Neural cell (in vitro differentiated cells): ENCODE measurements around the gene IFT52. TPM values are rescaled to one million over a fixed set of nuclear protein-coding genes. Genes with fewer than 3 reads are reported as not detected.

Experiments
- H2AFZ ChIP-seq: fragments of 200-600, 300-800 bp; sonication (generic), shearing (Covaris generic); 2 replicates; pipeline ENCODE4 v1.6.0; 2014; ENCODE audit warnings: low read depth, mild to moderate bottlenecking, antibody characterized with exemption, low read length, moderate library complexity
- H3F3A ChIP-seq: fragments of 200-600 bp; shearing (Covaris generic); 2 replicates; pipeline ENCODE4 v1.6.1; 2016; ENCODE audit warnings: mild to moderate bottlenecking, moderate library complexity, mixed read lengths, antibody characterized with exemption, low read length; ENCODE audit not compliant: insufficient read depth, poor library complexity, severe bottlenecking
- H3K27ac ChIP-seq: fragments of 200-600, 300-800 bp; sonication (generic), shearing (Covaris generic); 2 replicates; pipeline ENCODE4 v1.5.1; 2014; ENCODE audit warnings: mild to moderate bottlenecking, low read length, moderate library complexity
- H3K27me3 ChIP-seq: fragments of 300-800, 200-600 bp; sonication (generic), shearing (Covaris generic); 2 replicates; pipeline ENCODE4 v1.6.0; 2014; ENCODE audit warnings: mild to moderate bottlenecking, low read depth, low read length, moderate library complexity; ENCODE audit not compliant: insufficient read depth
- H3K36me3 ChIP-seq: fragments of 300-800, 200-600 bp; sonication (generic), shearing (Covaris generic); 2 replicates; pipeline ENCODE4 v1.5.1; 2014; ENCODE audit warnings: mild to moderate bottlenecking, antibody characterized with exemption, low read length, moderate library complexity; ENCODE audit not compliant: insufficient read depth
- H3K4me2 ChIP-seq: fragments of 300-800, 200-600 bp; sonication (generic), shearing (Covaris generic); 2 replicates; pipeline ENCODE4 v1.6.0; 2014; ENCODE audit warnings: mild to moderate bottlenecking, low read length
- H3K4me3 ChIP-seq: fragments of 300-800, 200-600 bp; sonication (generic), shearing (Covaris generic); 2 replicates; pipeline ENCODE4 v1.5.1; 2014; ENCODE audit warnings: mild to moderate bottlenecking, low read length, moderate library complexity
- H3K79me2 ChIP-seq: fragments of 200-600 bp; shearing (Covaris generic); replicated peaks from 2 replicates; pipeline ENCODE4 v1.6.0; 2014; ENCODE audit warnings: mild to moderate bottlenecking, low read length, moderate library complexity; ENCODE audit not compliant: insufficient read depth
- H3K9ac ChIP-seq: fragments of 300-800, 200-600 bp; sonication (generic), shearing (Covaris generic); 2 replicates; pipeline ENCODE4 v1.6.1; 2016; ENCODE audit warnings: mild to moderate bottlenecking, low read length, mixed read lengths
- H3K9me2 ChIP-seq: fragments of 200-600 bp; shearing (Covaris generic); 2 replicates; pipeline ENCODE4 v1.6.1; 2016; ENCODE audit warnings: mild to moderate bottlenecking, low read length, mixed read lengths; ENCODE audit not compliant: insufficient read depth
- H3K9me3 ChIP-seq: fragments of 200-600, 300-800 bp; sonication (generic), shearing (Covaris generic); 2 replicates; pipeline ENCODE4 v1.6.1; 2016; ENCODE audit warnings: mild to moderate bottlenecking, mixed run types, low read length, moderate library complexity, mixed read lengths
- H4K20me1 ChIP-seq: fragments of 200-600 bp; shearing (Covaris generic); 2 replicates; pipeline ENCODE4 v1.6.1; 2016; ENCODE audit warnings: mild to moderate bottlenecking, mixed run types; ENCODE audit not compliant: insufficient read depth
- EP300 ChIP-seq: fragments of 450-650 bp; conservative IDR thresholded peaks from 2 replicates; pipeline ENCODE4 v1.6.1; 2014; ENCODE audit warnings: antibody characterized with exemption, mild to moderate bottlenecking, moderate library complexity; ENCODE audit not compliant: poor library complexity, severe bottlenecking
- EZH2 ChIP-seq: fragments of 200-600, 300-800 bp; shearing (Covaris generic), sonication (generic); IDR thresholded peaks from 2 replicates; pipeline ENCODE4 v1.6.1; 2014; ENCODE audit warnings: antibody characterized with exemption, low read length, borderline replicate concordance, mild to moderate bottlenecking; ENCODE audit not compliant: insufficient read depth, poor library complexity, severe bottlenecking
- MXI1 ChIP-seq: fragments of 450-650 bp; conservative IDR thresholded peaks from 2 replicates; pipeline ENCODE4 v1.6.1; 2014; ENCODE audit warnings: antibody characterized with exemption, mild to moderate bottlenecking; ENCODE audit not compliant: poor library complexity, severe bottlenecking
- POLR2AphosphoS5 ChIP-seq: IDR thresholded peaks from 2 replicates; pipeline ENCODE4 v1.6.1; 2012
- RAD21 ChIP-seq: fragments of 450-650 bp; conservative IDR thresholded peaks from 2 replicates; pipeline ENCODE4 v1.6.1; 2014; ENCODE audit warnings: antibody characterized with exemption, mild to moderate bottlenecking, moderate library complexity
- REST ChIP-seq: IDR thresholded peaks from 2 replicates; pipeline ENCODE4 v1.6.1; 2012; ENCODE audit warnings: borderline replicate concordance
- SMC3 ChIP-seq: fragments of 450-650 bp; conservative IDR thresholded peaks from 2 replicates; pipeline ENCODE4 v1.6.1; 2014; ENCODE audit warnings: antibody characterized with exemption, mild to moderate bottlenecking, moderate library complexity; ENCODE audit not compliant: poor library complexity
- TAF1 ChIP-seq: IDR thresholded peaks from 2 replicates; pipeline ENCODE4 v1.6.1; 2012; ENCODE audit warnings: low read depth
- polyA plus RNA-seq: library from polyadenylated mRNA; depleted of rRNA; stranded (reverse); fragments of >200 nt; gene quantifications from 2 replicates; pipeline ENCODE4 v1.2.3, GENCODE V29; 2014
- TF ChIP-seq, protein P1 (sequence below): fragments of 450-650 bp; IDR thresholded peaks from 2 replicates; pipeline ENCODE4 v1.5.1; 2014; ENCODE audit warnings: antibody characterized with exemption, mild to moderate bottlenecking, moderate library complexity; ENCODE audit not compliant: poor library complexity, severe bottlenecking

IFT52 gene
- polyA plus RNA-seq, 1 donor from 2014 or later: 144 TPM

- H3K27ac ChIP-seq: no peak overlapping the region
Measured at GRCh38 chr20:43680981-43681380, 90.2 kb downstream of the IFT52 start.

DNA sequence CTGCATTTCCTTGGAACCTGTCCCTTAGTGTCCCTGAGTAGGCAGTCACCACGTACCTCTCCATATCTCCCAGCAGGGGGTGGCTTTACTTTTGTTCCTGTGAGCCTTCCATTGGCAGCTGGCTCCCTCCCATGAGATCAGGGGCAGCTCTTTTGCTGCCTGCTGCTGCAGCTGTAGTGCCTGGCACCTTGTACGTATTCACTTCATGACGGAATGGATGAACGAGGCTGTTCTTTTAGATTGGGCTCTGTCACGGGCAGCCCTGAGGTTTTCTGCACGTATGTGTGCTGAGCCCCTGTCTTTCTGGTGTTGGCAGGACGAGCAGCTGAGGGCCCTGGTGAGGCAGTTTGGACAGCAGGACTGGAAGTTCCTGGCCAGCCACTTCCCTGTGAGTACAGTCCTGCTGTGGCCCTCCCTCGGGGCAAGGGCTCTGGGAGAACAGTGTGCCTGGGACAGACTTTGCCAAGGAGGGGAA is 90.8 kb downstream of the IFT52 start:
- Histone ChIP-seq H3K79me2 (no peaks in the 10 kb centered on the region), H3K9me2 (no peaks in the 10 kb centered on the region), H3K9me3 (no peaks in the 10 kb centered on the region), H3K27ac (no peak overlapping the region), H3K4me3 (no peak overlapping the region), H3K9ac (no peak overlapping the region), H2AFZ (no peak overlapping the region), H3K4me2 (no peak overlapping the region), H3K27me3 (no peaks in the 10 kb centered on the region), H4K20me1 (no peaks in the 10 kb centered on the region), H3K36me3 (no peaks in the 10 kb centered on the region), H3F3A (no peaks in the 10 kb centered on the region)
- no peak for TF ChIP-seq POLR2AphosphoS5
- TF ChIP-seq, protein P1, sequence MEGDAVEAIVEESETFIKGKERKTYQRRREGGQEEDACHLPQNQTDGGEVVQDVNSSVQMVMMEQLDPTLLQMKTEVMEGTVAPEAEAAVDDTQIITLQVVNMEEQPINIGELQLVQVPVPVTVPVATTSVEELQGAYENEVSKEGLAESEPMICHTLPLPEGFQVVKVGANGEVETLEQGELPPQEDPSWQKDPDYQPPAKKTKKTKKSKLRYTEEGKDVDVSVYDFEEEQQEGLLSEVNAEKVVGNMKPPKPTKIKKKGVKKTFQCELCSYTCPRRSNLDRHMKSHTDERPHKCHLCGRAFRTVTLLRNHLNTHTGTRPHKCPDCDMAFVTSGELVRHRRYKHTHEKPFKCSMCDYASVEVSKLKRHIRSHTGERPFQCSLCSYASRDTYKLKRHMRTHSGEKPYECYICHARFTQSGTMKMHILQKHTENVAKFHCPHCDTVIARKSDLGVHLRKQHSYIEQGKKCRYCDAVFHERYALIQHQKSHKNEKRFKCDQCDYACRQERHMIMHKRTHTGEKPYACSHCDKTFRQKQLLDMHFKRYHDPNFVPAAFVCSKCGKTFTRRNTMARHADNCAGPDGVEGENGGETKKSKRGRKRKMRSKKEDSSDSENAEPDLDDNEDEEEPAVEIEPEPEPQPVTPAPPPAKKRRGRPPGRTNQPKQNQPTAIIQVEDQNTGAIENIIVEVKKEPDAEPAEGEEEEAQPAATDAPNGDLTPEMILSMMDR: no peak
- no peak for TF ChIP-seq REST
- TF ChIP-seq EZH2: no peak
- no peak for TF ChIP-seq EP300
- TF ChIP-seq RAD21: no peak
- TF ChIP-seq MXI1: no peak
- no peak for TF ChIP-seq SMC3

More at GRCh38 chr20:43680981-43681380, 90.2 kb downstream of the IFT52 start:
- Histone ChIP-seq H3K4me2 (no peak overlapping the region), H4K20me1 (no peaks in the 10 kb centered on the region), H3K36me3 (no peaks in the 10 kb centered on the region), H3K79me2 (no peaks in the 10 kb centered on the region), H3K9me2 (no peaks in the 10 kb centered on the region), H3K27me3 (no peaks in the 10 kb centered on the region), H3K9ac (no peak overlapping the region), H3F3A (no peaks in the 10 kb centered on the region), H3K9me3 (no peaks in the 10 kb centered on the region), H3K4me3 (no peak overlapping the region), H2AFZ (no peak overlapping the region)
- TF ChIP-seq MXI1 (no peak), TAF1 (no peak), EZH2 (no peak), RAD21 (no peak), REST (no peak), EP300 (no peak), POLR2AphosphoS5 (no peak), SMC3 (no peak)
- TF ChIP-seq, protein P1: no peak
